AG08396 (cell line): ENCODE data around the gene SEMA5A.

Experiments used
- DNase-seq: peaks from one replicate; pipeline ENCODE4 v3.0.0; 2012; ENCODE audit warnings: low spot score, mixed read lengths

SEMA5A gene

GRCh38 chr5:9324348-9325077 lies 221.4 kb downstream of the SEMA5A start:
- no peak for DNase-seq

- no peak for DNase-seq
Measured at GRCh38 chr5:9320652-9321051, 225.2 kb downstream of the SEMA5A start.

DNA sequence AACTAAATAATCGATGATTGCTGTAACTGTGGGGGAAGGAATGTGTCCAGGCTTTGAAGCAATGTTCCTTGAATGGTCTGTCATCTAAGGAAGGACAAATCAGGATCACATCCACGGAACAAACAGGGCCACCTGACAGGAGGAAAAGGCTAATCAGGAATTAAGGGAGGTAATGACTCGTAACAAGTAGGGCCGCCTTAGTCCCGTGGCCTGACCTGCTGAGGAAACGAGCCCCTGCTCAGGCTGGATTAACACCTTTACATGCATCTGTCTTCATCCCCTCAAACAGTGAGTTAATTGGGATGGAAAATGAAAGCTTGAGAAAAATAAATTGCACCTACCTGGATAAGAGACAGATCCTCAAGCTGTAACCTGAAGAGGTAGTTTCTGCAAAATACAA lies 227.8 kb downstream of the SEMA5A start:
- DNase-seq: no peak

GRCh38 chr5:9316733-9317132 lies 229.1 kb downstream of the SEMA5A start:
- DNase-seq: no peak

GRCh38 chr5:9316041-9316440 lies 229.8 kb downstream of the SEMA5A start:
- no peak for DNase-seq

DNA sequence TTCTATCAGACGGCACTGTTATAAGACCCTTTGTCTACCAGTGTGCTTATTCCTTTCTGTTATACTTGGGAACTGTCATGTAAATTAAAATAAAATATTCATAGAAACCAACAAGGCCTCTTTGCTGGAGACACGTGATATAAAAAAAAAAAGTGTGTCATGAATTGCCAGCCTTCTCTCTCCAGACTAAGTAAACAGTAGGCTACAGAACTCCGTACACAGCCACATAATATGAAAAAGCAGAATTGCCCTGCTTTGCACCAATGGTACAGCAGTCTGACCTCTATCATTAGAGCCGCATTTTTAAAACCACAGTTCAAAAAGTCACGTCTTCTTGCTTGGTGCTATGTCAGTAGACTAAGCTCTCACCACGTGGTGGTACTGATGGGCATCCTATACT lies 231.3 kb downstream of the SEMA5A start:
- DNase-seq: no peak

GRCh38 chr5:9313751-9314150 lies 232.1 kb downstream of the SEMA5A start:
- DNase-seq: no peak

GRCh38 chr5:9307150-9307549 lies 238.7 kb downstream of the SEMA5A start:
- no peak for DNase-seq

DNA sequence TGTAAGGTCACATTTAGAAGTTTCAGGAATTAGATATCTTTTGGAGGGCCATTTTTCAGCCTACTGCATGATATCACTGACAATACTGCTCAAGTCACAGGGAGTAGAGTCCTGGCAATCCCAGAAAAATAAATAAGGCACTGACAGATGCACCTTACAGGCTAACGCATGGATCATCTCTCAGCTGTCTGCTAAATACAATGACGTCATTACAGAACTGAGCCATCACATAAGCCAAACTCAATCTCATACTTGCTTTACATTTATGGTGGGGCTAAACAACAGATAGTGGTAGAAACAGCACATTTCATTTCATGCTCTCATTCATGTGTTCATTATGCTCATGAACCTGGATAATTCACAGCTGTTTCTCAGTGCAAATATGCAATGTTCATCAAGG lies 243.7 kb downstream of the SEMA5A start:
- no peak for DNase-seq

- DNase-seq: no peak
Measured at GRCh38 chr5:9301200-9301599, 244.7 kb downstream of the SEMA5A start.

DNA sequence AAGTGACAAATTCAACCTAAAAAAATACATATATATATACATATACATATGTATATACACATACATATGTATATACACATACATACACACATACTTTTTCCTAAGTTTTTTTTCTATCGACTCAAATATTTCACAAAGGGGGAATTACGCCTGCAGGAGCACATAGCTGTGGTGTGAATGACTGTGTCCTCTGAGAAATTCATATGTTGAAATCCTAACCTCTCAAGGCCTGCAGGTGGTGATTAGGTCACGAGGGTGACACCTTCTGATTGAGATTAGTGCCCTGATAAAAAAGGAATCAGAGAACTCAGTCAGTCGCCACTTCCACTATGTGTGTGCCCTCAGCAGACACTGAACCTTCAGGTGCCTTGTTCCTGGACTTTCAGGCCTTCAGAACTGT lies 248.7 kb downstream of the SEMA5A start:
- DNase-seq: no peak

- no peak for DNase-seq
Measured at GRCh38 chr5:9295466-9295801, 250.4 kb downstream of the SEMA5A start.

DNA sequence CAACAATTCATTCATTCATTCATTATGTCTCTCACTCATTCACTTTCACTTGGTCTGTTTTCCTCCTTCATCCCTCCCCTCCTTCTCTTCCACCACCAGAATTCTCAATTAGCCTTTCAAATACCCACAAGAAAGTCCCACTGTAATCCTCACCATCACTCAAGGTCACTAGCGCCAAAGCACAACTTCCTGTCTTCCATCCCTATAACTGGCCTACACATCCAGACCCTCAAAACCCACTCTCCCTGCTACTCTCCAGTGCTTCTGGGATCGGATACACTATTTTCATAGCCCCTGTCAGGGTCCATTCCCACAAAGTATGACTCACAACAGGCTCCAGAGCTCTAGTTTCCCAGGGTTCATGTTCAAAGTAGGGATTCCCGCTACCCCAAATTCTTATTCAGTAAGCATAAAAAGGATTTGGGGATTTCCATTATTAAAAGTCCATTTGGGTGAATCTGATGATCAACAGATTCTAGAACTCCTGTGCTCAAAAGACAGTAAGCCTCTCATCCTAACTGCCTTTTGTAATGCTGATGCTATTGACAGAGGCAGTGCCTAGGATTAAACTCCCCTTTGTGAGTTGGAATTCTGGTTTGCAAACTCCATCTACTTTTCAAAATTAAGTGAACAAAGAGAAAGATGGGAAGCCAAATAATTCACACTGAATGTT lies 250.9 kb downstream of the SEMA5A start:
- no peak for DNase-seq

- DNase-seq: no peak
Measured at GRCh38 chr5:9288234-9288633, 257.6 kb downstream of the SEMA5A start.

DNA sequence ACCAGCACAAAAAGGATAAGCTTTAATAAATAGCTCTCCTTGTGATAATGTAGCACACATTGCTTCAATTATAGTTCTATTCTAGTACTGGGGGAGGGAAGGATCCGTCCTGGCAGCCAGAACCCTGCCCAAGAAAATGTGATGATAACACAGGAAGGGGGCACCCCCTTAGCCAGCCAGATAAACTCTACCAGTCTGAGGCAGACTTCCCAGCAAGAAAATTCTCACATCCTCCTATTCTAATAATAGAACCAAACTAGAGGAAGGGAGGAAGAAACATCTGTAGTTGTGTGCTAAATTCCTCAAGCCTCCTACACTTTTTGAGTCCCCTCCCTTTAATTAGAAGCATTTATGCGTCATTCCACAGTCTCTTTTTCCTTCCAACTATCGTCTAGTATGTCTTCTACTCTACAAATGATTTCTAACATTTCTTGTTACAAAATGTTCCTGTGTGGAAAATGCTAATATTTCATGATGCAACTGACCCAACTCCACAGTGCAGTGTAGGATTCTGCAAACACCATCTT lies 261.0 kb downstream of the SEMA5A start:
- peak; percentile 9 for DNase-seq

DNA sequence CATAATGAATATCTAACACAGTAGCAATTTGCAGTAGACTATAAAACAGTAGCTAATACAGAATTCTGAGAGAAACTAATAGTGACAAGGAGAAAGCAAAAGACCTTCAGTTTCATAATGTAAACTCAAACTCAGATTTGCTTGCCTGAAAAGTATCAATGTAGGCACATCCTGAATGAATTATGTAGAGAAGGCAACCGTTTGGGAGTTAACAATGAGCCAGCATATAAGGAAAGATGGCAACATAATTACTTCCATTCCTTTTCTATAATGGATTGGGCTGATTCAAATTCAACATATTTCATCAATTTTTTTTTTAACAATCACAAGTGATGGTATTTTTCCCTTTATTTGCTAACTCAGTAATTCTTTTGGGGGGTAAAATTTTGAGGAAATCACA lies 261.6 kb downstream of the SEMA5A start:
- no peak for DNase-seq

- DNase-seq: no peak
Measured at GRCh38 chr5:9283473-9283872, 262.4 kb downstream of the SEMA5A start.

DNA sequence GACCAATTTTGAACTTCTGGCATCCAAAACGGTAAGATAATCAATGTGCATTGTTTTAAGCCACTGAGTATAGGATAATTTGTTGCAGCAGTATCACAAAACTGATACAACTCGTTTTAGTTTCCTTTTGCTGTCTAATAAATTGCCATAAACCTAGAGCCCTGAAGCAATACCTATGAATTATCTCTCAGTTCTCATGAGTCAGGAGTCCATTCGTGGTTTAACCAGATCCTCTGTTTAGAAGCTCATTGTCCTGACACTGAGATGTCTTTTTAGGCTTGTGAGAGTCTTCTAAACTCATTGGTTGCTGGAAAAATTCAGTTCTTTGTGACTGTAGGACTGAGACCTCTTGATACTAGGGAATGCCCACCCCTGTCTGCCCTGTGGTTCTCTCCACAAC lies 262.9 kb downstream of the SEMA5A start:
- DNase-seq: no peak

GRCh38 chr5:9282211-9282610 lies 263.7 kb downstream of the SEMA5A start:
- no peak for DNase-seq

DNA sequence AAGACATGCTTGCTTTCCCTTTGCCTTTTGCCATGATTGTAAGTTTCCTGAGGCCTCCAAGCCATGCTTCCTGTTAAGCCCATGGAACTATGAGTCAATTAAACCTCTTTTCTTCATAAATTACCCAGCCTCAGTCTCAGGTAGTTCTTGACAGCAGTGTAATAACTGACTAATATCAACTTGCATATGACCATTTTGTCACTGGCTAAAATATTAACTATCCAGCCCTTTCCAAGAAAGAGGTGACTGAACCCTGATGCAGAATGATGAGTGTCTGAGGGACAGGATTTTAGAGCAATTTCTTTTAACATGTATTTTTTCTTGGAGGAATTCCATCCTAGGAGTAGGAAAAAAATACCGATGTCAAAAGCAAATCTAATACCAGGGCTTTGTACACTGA lies 266.1 kb downstream of the SEMA5A start:
- no peak for DNase-seq

- DNase-seq: no peak
Measured at GRCh38 chr5:9278921-9279603, 266.8 kb downstream of the SEMA5A start.

GRCh38 chr5:9269014-9269413 lies 276.9 kb downstream of the SEMA5A start:
- no peak for DNase-seq

DNA sequence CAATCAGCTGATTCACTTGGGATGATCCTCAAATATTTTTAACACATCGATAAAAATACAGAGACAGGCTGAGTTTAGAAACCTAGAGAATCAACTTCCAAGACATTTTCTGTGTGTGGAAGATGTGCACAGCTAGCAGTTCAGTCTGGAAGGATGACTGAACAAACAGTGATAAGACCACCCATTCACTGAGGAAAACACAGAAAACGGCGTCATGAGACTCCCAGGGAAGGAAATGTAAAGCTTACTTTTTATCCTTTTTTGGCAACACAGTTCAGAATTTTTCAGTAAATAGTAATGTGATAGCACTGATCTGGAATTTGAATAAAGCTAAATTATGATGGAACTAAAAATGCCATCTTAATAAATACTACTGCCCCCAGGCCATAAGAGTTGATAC lies 277.6 kb downstream of the SEMA5A start:
- DNase-seq: no peak
